ENCODE results near the gene STARD8.
A peak's percentile ranks its signal among the peaks of the same experiment; 100 is the strongest.
"Not testable (repeated sequence)": the region's sequence is repeated elsewhere in the genome, so short reads cannot be mapped to it uniquely, and the experiment has no call there.

STARD8 gene

GRCh38 chrX:68717196-68717595, 69.7 kb downstream of the STARD8 start:
- no peak for DNase-seq (ENCODE audit: low read depth in 2 of 2)

GRCh38 chrX:68717663-68718442, 70.4 kb downstream of the STARD8 start:
- no peak for DNase-seq (ENCODE audit: low read depth in 2 of 2)

- DNase-seq (ENCODE audit: low read depth in 2 of 2) = no peak
These were observed 71.0 kb downstream of the STARD8 start for GRCh38 chrX:68718443-68718820.

GRCh38 chrX:68719181-68719903, 71.9 kb downstream of the STARD8 start:
- no peak for DNase-seq (ENCODE audit: low read depth in 2 of 2)

- DNase-seq (ENCODE audit: low read depth in 2 of 2) = no peak
These were observed 72.6 kb downstream of the STARD8 start for GRCh38 chrX:68719904-68720614.

- no peak for DNase-seq (ENCODE audit: low read depth in 2 of 2)
These were observed 73.4 kb downstream of the STARD8 start for GRCh38 chrX:68720851-68721250.

GRCh38 chrX:68721546-68721945, 74.1 kb downstream of the STARD8 start:
- no peak for DNase-seq (ENCODE audit: low read depth in 2 of 2)

GRCh38 chrX:68721991-68722860, 74.8 kb downstream of the STARD8 start:
- DNase-seq (ENCODE audit: low read depth in 2 of 2) = no peak

GRCh38 chrX:68723491-68724155, 76.2 kb downstream of the STARD8 start:
- no peak for DNase-seq (ENCODE audit: low read depth in 2 of 2)

GRCh38 chrX:68724531-68725020, 77.1 kb downstream of the STARD8 start:
- no peak for DNase-seq (ENCODE audit: low read depth in 2 of 2)

- no peak for DNase-seq (ENCODE audit: low read depth in 2 of 2)
These were observed 78.4 kb downstream of the STARD8 start for GRCh38 chrX:68725756-68726365.

GRCh38 chrX:68726366-68726765, 78.9 kb downstream of the STARD8 start:
- no peak for DNase-seq (ENCODE audit: low read depth in 2 of 2)

GRCh38 chrX:68727696-68728095, 80.2 kb downstream of the STARD8 start:
- DNase-seq (ENCODE audit: low read depth in 2 of 2) = no peak

GRCh38 chrX:68728186-68728585, 80.7 kb downstream of the STARD8 start:
- DNase-seq (ENCODE audit: low read depth in 2 of 2) = no peak

GRCh38 chrX:68731254-68731653, 83.8 kb downstream of the STARD8 start:
- no peak for DNase-seq (ENCODE audit: low read depth in 2 of 2)

GRCh38 chrX:68732906-68733493, 85.5 kb downstream of the STARD8 start:
- peak; percentile 28 to 59 for DNase-seq (ENCODE audit: low read depth in 2 of 2)

GRCh38 chrX:68735266-68735665, 87.8 kb downstream of the STARD8 start:
- no peak for DNase-seq (ENCODE audit: low read depth in 2 of 2)

GRCh38 chrX:68741864-68742263, 94.4 kb downstream of the STARD8 start:
- not testable (repeated sequence) for DNase-seq (ENCODE audit: low read depth in 2 of 2)

- no peak for DNase-seq (ENCODE audit: low read depth in 2 of 2)
These were observed 96.3 kb downstream of the STARD8 start for GRCh38 chrX:68743754-68744153.

- no peak for DNase-seq (ENCODE audit: low read depth in 2 of 2)
These were observed 99.5 kb downstream of the STARD8 start for GRCh38 chrX:68746988-68747387.
